ENCODE results near the gene BSPH1. TPM values are rescaled to one million over a fixed set of nuclear protein-coding genes. Genes with fewer than 3 reads are reported as not detected.

BSPH1 gene
- total RNA-seq, 1 experiment from 2014 or later = not detected

DNA sequence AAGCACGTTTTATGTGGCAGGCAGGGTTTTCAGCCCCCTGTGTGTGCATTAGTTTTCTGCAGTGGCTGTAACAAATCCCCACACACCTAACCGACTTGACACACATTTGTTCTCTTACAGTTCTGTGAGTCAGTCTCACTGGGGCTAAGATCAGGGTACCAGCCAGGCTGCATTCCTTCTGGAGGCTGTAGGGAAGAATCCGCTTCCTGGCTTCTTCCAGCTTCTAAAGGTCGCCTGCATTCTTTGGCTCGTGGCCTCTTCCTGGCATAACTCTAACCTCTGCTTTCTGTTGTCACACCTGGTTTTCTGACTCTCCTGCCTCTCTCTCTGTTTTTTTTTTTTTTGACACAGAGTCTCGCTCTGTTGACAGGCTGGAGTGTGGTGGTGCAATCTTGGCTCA lies 8.9 kb upstream of the BSPH1 start:
- no peaks in the 10 kb centered on the region for H3K27me3 ChIP-seq (replicated peaks; ENCODE audit: control insufficient read depth, insufficient read depth, low read length)
- TF ChIP-seq, protein P1, sequence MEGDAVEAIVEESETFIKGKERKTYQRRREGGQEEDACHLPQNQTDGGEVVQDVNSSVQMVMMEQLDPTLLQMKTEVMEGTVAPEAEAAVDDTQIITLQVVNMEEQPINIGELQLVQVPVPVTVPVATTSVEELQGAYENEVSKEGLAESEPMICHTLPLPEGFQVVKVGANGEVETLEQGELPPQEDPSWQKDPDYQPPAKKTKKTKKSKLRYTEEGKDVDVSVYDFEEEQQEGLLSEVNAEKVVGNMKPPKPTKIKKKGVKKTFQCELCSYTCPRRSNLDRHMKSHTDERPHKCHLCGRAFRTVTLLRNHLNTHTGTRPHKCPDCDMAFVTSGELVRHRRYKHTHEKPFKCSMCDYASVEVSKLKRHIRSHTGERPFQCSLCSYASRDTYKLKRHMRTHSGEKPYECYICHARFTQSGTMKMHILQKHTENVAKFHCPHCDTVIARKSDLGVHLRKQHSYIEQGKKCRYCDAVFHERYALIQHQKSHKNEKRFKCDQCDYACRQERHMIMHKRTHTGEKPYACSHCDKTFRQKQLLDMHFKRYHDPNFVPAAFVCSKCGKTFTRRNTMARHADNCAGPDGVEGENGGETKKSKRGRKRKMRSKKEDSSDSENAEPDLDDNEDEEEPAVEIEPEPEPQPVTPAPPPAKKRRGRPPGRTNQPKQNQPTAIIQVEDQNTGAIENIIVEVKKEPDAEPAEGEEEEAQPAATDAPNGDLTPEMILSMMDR (IDR thresholded peaks at IDR 0.05; ENCODE audit: insufficient read depth in 1 of 2, low read depth in 1 of 2, low read length in 1 of 2, severe bottlenecking in 1 of 2, unreplicated experiment in 1 of 2) = no peak
- H3K4me1 ChIP-seq = no peaks in the 10 kb centered on the region
- H3K9me3 ChIP-seq = peaks cover 9% of the 10 kb centered on the region
- DNase-seq = no peak
- ChIA-PET CTCF (no interaction called here), POLR2A (no interaction called here)
- no peak overlapping the region for H3K27ac Mint-ChIP-seq (ENCODE audit: unreplicated experiment)
- no peak overlapping the region for H3K4me3 Mint-ChIP-seq (ENCODE audit: unreplicated experiment)
- intact Hi-C loops (cut with micrococcal nuclease; ENCODE audit: unreplicated experiment) = no loop called here
- no TSS peak for BruUV-seq (replicated peaks)
- H3K27me3 Mint-ChIP-seq (ENCODE audit: insufficient read depth, unreplicated experiment) = peaks cover 8% of the 10 kb centered on the region
- H3K9me3 Mint-ChIP-seq (ENCODE audit: unreplicated experiment) = peaks cover 6% of the 10 kb centered on the region
- no peaks in the 10 kb centered on the region for H3K36me3 Mint-ChIP-seq (ENCODE audit: insufficient read depth, unreplicated experiment)
- H3K4me3 ChIP-seq (ENCODE audit: low read depth, low read length) = no peak overlapping the region
- H3K36me3 ChIP-seq (ENCODE audit: control insufficient read depth, insufficient read depth, low read length) = no peaks in the 10 kb centered on the region
- H3K4me1 Mint-ChIP-seq (ENCODE audit: low read depth, unreplicated experiment) = no peaks in the 10 kb centered on the region

DNA sequence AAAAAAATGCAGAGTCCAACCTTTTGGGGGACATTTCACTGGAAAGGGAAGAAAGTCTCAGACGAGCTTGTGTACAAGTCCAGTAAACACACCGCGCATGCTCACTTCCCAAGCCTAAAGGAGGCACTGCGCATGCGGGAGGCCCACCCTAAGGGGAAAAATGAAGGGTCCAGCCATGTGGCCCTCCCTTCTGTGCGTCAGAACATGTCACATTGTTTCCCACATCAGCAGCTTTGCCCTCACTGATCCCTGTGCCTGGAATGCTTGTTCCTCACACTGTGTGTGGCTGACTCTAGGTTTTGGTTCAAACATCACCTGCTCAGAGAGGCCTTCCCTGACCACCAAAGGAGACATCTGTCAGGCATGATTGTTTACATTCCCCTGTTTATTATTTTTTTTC lies 6.8 kb upstream of the BSPH1 start:
- no peak overlapping the region for H3K4me3 Mint-ChIP-seq (ENCODE audit: unreplicated experiment)
- H3K4me1 ChIP-seq = no peaks in the 10 kb centered on the region
- no peaks in the 10 kb centered on the region for H3K4me1 Mint-ChIP-seq (ENCODE audit: low read depth, unreplicated experiment)
- peaks cover 8% of the 10 kb centered on the region for H3K27me3 Mint-ChIP-seq (ENCODE audit: insufficient read depth, unreplicated experiment)
- H3K9me3 ChIP-seq = peaks cover 9% of the 10 kb centered on the region
- H3K4me3 ChIP-seq (ENCODE audit: low read depth, low read length) = no peak overlapping the region
- H3K27me3 ChIP-seq (replicated peaks; ENCODE audit: control insufficient read depth, insufficient read depth, low read length) = no peaks in the 10 kb centered on the region
- no peaks in the 10 kb centered on the region for H3K36me3 ChIP-seq (ENCODE audit: control insufficient read depth, insufficient read depth, low read length)
- no peak for DNase-seq
- no TSS peak for BruUV-seq (replicated peaks)
- H3K36me3 Mint-ChIP-seq (ENCODE audit: insufficient read depth, unreplicated experiment) = no peaks in the 10 kb centered on the region
- intact Hi-C loops (cut with micrococcal nuclease; ENCODE audit: unreplicated experiment) = no loop called here
- CTCF ChIA-PET = no interaction called here
- H3K9me3 Mint-ChIP-seq (ENCODE audit: unreplicated experiment) = peaks cover 6% of the 10 kb centered on the region
- POLR2A ChIA-PET = no interaction called here
- H3K27ac Mint-ChIP-seq (ENCODE audit: unreplicated experiment) = no peak overlapping the region
- TF ChIP-seq, protein P1 (IDR thresholded peaks at IDR 0.05; ENCODE audit: insufficient read depth in 1 of 2, low read depth in 1 of 2, low read length in 1 of 2, severe bottlenecking in 1 of 2, unreplicated experiment in 1 of 2) = no peak

DNA sequence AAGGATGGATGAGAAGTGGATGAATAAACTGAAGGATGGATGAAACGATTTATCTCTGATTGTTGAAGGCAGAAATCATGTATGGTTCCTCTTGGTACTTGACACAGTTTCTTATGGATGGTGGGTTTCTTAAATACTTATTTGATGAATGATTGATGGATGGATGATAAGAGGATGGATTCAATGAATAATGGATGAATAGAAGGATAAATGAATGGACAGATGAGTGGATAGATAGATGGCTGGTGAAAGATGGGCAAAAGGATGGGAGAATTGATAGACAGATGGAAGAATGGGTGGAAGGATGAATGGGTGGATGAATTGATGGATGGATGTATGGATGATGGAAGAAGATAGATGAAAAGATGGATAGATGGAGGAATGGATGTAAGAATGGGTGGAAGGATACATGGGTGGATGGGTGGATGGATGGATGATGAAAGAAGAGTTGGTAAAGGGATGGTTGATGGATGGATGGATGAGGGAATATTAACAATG lies 4.3 kb upstream of the BSPH1 start:
- Histone ChIP-seq H3K27me3 (replicated peaks; ENCODE audit: control insufficient read depth, insufficient read depth, low read length) (no peaks in the 10 kb centered on the region), H3K4me3 (ENCODE audit: low read depth, low read length) (no peak overlapping the region), H3K4me1 (no peaks in the 10 kb centered on the region), H3K36me3 (ENCODE audit: control insufficient read depth, insufficient read depth, low read length) (no peaks in the 10 kb centered on the region), H3K9me3 (peaks cover 9% of the 10 kb centered on the region)
- DNase-seq = no peak
- intact Hi-C loops (cut with micrococcal nuclease; ENCODE audit: unreplicated experiment) = no loop called here
- ChIA-PET POLR2A (no interaction called here), CTCF (no interaction called here)
- no TSS peak for BruUV-seq (replicated peaks)
- Mint-ChIP-seq H3K4me1 (ENCODE audit: low read depth, unreplicated experiment) (no peaks in the 10 kb centered on the region), H3K9me3 (ENCODE audit: unreplicated experiment) (peaks cover 4% of the 10 kb centered on the region), H3K27ac (ENCODE audit: unreplicated experiment) (no peak overlapping the region), H3K4me3 (ENCODE audit: unreplicated experiment) (no peak overlapping the region), H3K36me3 (ENCODE audit: insufficient read depth, unreplicated experiment) (no peaks in the 10 kb centered on the region), H3K27me3 (ENCODE audit: insufficient read depth, unreplicated experiment) (peaks cover 11% of the 10 kb centered on the region)
- TF ChIP-seq, protein P1 (IDR thresholded peaks at IDR 0.05; ENCODE audit: insufficient read depth in 1 of 2, low read depth in 1 of 2, low read length in 1 of 2, severe bottlenecking in 1 of 2, unreplicated experiment in 1 of 2) = no peak
